ENCODE measurements around the gene C16orf95. TPM values are rescaled to one million over a fixed set of nuclear protein-coding genes. Genes with fewer than 3 reads are reported as not detected.
"Not testable (repeated sequence)": the region's sequence is repeated elsewhere in the genome, so short reads cannot be mapped to it uniquely, and the experiment has no call there.

Gene C16orf95
- total RNA-seq, 1 donor from 2014 or later = 6.3 TPM

GRCh38 chr16:87344165-87344930 lies 27.2 kb upstream of the C16orf95 start:
- no peaks in the 10 kb centered on the region for H3K27me3 Mint-ChIP-seq
- H3K4me3 Mint-ChIP-seq = no peak overlapping the region
- H3K9me3 Mint-ChIP-seq = no peaks in the 10 kb centered on the region
- peaks cover 19% of the 10 kb centered on the region for H3K4me1 Mint-ChIP-seq (ENCODE audit: unreplicated experiment)
- H3K27ac Mint-ChIP-seq = no peak overlapping the region
- no peak for DNase-seq (ENCODE audit: extremely low spot score, unreplicated experiment)
- TF ChIP-seq, protein P1, sequence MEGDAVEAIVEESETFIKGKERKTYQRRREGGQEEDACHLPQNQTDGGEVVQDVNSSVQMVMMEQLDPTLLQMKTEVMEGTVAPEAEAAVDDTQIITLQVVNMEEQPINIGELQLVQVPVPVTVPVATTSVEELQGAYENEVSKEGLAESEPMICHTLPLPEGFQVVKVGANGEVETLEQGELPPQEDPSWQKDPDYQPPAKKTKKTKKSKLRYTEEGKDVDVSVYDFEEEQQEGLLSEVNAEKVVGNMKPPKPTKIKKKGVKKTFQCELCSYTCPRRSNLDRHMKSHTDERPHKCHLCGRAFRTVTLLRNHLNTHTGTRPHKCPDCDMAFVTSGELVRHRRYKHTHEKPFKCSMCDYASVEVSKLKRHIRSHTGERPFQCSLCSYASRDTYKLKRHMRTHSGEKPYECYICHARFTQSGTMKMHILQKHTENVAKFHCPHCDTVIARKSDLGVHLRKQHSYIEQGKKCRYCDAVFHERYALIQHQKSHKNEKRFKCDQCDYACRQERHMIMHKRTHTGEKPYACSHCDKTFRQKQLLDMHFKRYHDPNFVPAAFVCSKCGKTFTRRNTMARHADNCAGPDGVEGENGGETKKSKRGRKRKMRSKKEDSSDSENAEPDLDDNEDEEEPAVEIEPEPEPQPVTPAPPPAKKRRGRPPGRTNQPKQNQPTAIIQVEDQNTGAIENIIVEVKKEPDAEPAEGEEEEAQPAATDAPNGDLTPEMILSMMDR (conservative IDR thresholded peaks at IDR 0.05) = no peak
- H3K36me3 Mint-ChIP-seq = peaks cover 4% of the 10 kb centered on the region

DNA sequence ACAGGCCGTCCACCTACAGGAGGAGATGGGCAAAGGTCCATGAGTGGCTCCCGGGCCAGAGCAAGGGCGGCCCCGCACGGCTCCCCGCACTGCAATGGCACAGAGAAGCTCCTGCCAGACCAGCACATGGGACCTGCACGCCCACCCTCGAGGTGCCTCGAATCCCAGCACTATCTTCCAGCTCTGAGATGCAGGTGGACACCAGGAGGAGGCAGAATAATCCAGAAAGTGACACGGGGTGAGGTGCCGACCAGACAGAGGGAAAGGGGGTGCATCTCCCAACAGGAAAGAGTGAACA lies 26.5 kb upstream of the C16orf95 start:
- H3K4me1 Mint-ChIP-seq (ENCODE audit: unreplicated experiment) = peaks cover 16% of the 10 kb centered on the region
- no peak overlapping the region for H3K4me3 Mint-ChIP-seq
- no peak overlapping the region for H3K27ac Mint-ChIP-seq

DNA sequence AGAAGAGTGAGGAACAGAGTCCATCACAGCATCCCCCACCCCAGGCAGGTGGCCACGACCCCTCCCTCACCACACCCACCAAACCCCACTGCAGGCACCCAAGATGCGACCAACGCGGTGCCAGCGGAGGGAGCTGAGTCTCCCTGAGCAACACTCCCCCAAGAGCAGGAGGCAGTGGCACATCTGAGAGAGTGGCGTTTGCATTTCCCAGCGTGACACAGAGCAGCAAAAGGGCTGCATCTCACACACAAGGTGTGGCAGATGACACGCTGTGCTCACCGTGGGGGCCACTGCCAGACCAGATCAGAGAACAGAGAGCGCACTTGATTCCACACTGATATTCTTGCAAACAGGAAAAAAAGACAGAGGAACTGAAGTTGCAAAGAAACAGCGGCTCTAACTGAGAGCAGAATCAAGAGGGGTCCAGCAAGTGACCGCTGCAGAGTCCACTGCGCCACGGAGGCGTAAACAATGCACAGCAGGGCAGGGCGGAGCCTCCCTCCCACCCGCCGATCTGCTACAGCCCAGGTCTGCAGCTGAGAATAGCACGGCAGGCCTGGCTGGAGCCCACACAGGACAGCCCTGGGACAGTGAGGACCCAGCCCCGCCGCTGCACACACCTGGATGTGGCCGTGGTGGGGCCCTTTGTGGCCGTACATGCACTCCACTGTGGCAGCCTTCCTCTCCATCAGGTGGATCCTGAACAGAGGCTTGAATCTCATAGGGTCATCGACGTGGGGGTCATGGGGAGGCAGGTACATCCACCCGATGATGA lies 26.0 kb upstream of the C16orf95 start:
- DNase-seq (ENCODE audit: extremely low spot score, unreplicated experiment) = no peak
- no peaks in the 10 kb centered on the region for H3K27me3 Mint-ChIP-seq
- peaks cover 4% of the 10 kb centered on the region for H3K36me3 Mint-ChIP-seq
- H3K4me3 Mint-ChIP-seq = no peak overlapping the region
- no peaks in the 10 kb centered on the region for H3K9me3 Mint-ChIP-seq
- no peak overlapping the region for H3K27ac Mint-ChIP-seq
- TF ChIP-seq, protein P1 (conservative IDR thresholded peaks at IDR 0.05) = no peak
- H3K4me1 Mint-ChIP-seq (ENCODE audit: unreplicated experiment) = peaks cover 16% of the 10 kb centered on the region

More for the DNA sequence above, 26.5 kb upstream of the C16orf95 start:
- Mint-ChIP-seq H3K36me3 (peaks cover 4% of the 10 kb centered on the region), H3K27me3 (no peaks in the 10 kb centered on the region), H3K9me3 (no peaks in the 10 kb centered on the region)
- TF ChIP-seq, protein P1 (conservative IDR thresholded peaks at IDR 0.05) = no peak
- DNase-seq (ENCODE audit: extremely low spot score, unreplicated experiment) = no peak

DNA sequence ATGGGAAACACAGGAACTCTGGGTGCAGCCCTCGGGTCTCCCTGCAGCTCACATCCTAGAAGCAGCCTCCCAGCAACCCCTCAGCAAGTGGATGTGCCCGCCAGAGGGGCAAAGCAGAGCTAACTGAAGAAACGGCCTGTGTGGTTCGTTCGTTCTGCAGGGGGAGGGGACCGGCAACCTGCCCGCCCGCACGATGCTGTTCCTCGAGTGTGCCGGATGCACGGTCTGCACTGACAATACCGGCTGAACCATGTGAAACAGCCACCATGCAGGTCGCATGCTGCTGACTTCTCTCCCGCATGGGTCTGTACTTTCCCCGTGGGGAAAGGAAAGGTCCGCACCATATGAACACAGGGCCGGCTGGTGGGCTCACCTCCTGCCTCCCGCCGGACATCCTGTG lies 25.3 kb upstream of the C16orf95 start:
- H3K27ac Mint-ChIP-seq = no peak overlapping the region
- TF ChIP-seq, protein P1 (conservative IDR thresholded peaks at IDR 0.05) = no peak
- peaks cover 8% of the 10 kb centered on the region for H3K36me3 Mint-ChIP-seq
- H3K9me3 Mint-ChIP-seq = no peaks in the 10 kb centered on the region
- H3K4me1 Mint-ChIP-seq (ENCODE audit: unreplicated experiment) = peaks cover 16% of the 10 kb centered on the region
- no peak for DNase-seq (ENCODE audit: extremely low spot score, unreplicated experiment)
- H3K4me3 Mint-ChIP-seq = no peak overlapping the region
- no peaks in the 10 kb centered on the region for H3K27me3 Mint-ChIP-seq

- no peak overlapping the region for H3K4me3 Mint-ChIP-seq
- H3K27ac Mint-ChIP-seq = no peak overlapping the region
- H3K36me3 Mint-ChIP-seq = peaks cover 8% of the 10 kb centered on the region
- H3K4me1 Mint-ChIP-seq (ENCODE audit: unreplicated experiment) = peaks cover 10% of the 10 kb centered on the region
- no peaks in the 10 kb centered on the region for H3K9me3 Mint-ChIP-seq
- DNase-seq (ENCODE audit: extremely low spot score, unreplicated experiment) = no peak
- no peaks in the 10 kb centered on the region for H3K27me3 Mint-ChIP-seq
- TF ChIP-seq, protein P1 (conservative IDR thresholded peaks at IDR 0.05) = no peak
These were observed 23.0 kb upstream of the C16orf95 start for GRCh38 chr16:87340198-87340597.

- H3K9me3 Mint-ChIP-seq; DNase-seq (ENCODE audit: extremely low spot score, unreplicated experiment); H3K36me3 Mint-ChIP-seq; H3K27me3 Mint-ChIP-seq; H3K27ac Mint-ChIP-seq; H3K4me3 Mint-ChIP-seq: not testable (repeated sequence)
- H3K4me1 Mint-ChIP-seq (ENCODE audit: unreplicated experiment) = peaks cover 10% of the 10 kb centered on the region
These were observed 22.5 kb upstream of the C16orf95 start for GRCh38 chr16:87339724-87340105.
